Left lobe of liver (tissue), 2 donors: ENCODE results near the gene SAE1. TPM values are rescaled to one million over a fixed set of nuclear protein-coding genes. Genes with fewer than 3 reads are reported as not detected.

Experiments
- ATAC-seq: fragments of 200-7000 bp; cut with Tn5 transposase; one replicate; pipeline ENCODE4 v1.9.1; 2020; ENCODE audit warnings: mild to moderate bottlenecking, moderate library complexity
- DNase-seq: peaks from one replicate; pipeline ENCODE4 v3.0.0-alpha.2; 2020; ENCODE audit warnings: low spot score
- total RNA-seq: library from RNA; stranded (reverse); gene quantifications from one replicate; pipeline ENCODE4 v1.2.1, GENCODE V29; 2021
- donor health status: DM: no; HTN: no; CAD: no; lungs with moderate emphysema.
- donor health status: DM: no; HTN: yes; CAD: no.

The SAE1 gene
- total RNA-seq, 1 donor from 2014 or later = 22.0 TPM

DNA sequence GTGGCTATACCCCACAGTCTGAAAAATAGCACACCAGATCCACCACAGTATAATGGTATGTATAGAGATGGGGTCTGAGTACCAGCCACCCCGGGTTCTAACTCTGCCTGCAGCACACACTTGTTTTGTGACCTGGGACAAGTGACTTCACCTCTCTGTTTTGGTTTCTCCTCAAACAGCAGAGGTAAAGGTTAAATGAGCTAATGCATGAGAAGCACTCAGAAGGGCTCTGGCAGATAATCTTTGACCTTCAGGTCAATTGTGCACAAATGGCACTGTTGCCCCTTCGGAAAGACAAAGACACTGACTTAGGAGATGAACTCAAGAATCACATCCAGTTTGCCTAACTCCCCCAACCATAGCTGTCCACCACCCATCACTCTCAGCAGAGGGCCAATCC is 24.8 kb upstream of the SAE1 start:
- no peak for ATAC-seq

GRCh38 chr19:47106821-47107201 is 23.8 kb upstream of the SAE1 start:
- no peak for DNase-seq
- no peak for ATAC-seq

More for the DNA sequence above, 24.8 kb upstream of the SAE1 start:
- no peak for DNase-seq

DNA sequence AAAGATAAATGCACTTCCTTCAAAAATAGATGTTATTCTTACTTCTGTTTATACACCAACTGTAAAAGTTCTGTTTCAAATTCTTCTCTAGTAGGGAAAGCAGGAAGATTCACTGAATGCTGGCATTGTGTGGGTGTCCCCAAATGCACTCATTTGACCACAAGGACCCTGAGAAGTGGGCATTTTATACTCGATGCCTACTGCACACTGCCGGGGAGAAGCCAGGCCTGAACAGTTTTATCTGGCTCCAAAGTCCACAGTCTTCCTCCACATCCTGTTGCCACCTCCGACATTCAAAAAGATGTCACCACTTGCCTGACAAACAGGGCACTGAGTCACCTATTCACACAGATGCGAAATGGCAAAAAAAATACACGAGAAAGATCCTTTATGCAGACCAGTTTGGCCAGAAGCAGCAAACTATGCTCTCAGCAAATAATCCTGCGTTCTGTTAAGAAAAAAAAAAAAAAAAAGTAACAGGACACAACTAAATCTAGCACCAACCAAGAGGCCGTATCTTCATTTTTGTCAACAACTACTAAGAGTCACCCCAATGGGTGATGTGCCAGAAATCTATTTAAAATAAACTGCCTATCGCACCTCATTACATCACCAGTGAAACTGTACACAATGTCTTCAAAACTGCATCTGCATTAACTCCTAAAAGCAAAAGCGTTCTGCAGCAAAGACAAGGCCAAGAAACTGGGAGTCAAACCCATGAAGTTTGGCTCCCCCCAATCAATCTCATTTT is 23.3 kb upstream of the SAE1 start:
- no peak for DNase-seq
- peak; percentile 30 for ATAC-seq

DNA sequence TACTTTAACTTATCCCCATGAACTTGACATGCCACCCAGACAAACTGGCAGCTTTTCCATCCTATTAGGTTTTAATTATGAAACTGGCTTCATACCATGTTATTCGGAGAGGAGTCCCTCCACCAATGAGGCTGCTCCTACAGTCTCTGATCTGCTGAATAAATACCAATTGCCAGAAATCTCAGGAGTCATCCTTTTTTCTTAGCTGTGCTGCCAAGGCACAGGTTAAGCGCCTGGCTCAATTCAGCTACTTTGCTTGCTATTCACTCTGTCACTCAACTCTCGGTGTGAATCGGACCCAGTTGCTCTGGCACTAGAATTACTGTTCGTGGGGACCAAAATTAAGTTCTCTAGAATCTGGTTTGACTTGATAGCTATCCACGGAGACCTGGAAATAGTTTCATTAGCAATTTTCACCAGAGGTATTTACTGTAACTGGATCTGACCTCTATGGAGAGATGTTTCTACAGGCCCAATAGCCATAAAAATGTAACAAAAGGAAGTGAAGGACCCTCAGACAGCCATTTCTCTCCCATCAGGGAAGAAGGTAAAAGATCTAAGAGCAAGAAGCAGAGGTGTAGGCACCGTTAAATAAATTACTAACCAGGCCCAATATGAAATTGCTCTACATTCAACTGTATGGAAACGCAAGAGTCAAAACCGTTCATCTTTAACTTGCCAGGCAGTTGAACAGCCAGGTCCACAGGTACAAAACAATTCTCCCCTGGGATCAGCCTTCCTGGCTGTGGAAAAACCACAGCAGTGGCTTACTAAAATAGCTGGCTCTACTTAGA is 22.5 kb upstream of the SAE1 start:
- DNase-seq (no peak), ATAC-seq (no peak)

DNA sequence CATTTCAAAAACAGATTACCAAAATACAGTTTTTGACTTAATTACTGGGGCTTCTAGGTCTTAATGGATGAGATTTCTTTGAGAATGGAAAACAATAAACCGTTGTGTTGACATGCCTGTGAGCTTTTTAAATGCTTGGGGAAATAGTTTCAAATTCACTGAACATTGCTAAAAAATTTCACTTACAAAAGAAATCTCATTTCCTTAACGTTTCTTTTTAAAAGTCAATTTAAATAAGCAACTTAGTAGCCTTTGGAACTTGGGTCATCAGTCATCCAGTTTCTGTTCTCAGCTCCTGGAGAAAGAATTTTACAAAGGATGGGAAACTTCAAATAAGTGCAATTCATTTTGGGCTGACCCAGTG is 21.5 kb upstream of the SAE1 start:
- no peak for ATAC-seq

GRCh38 chr19:47109541-47110375 is 20.9 kb upstream of the SAE1 start:
- no peak for ATAC-seq
- no peak for DNase-seq

More for the DNA sequence above, 21.5 kb upstream of the SAE1 start:
- DNase-seq = no peak

DNA sequence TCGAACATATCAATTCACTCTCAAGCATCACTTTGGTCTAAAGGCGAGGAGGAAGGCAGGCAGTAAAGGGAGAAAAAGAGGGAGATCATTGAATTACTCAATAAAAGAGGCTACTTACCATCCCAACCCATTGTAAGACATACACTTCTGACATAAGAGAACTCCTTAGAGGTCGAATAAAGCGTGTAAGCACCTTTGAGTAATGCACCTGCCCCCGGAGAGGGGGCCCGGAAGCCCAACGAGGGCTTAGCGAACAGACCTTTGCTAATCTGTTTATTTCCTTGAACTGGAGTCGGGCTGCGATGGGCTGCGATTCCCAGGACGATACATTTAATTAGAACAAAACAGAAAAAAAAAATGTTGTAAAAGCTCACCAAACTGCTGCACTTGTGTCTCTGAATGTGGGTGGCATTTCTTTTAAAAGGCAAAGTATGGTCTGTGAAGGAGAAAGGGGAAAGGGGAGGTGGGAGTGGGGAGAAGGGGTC is 20.1 kb upstream of the SAE1 start:
- DNase-seq = no peak

DNA sequence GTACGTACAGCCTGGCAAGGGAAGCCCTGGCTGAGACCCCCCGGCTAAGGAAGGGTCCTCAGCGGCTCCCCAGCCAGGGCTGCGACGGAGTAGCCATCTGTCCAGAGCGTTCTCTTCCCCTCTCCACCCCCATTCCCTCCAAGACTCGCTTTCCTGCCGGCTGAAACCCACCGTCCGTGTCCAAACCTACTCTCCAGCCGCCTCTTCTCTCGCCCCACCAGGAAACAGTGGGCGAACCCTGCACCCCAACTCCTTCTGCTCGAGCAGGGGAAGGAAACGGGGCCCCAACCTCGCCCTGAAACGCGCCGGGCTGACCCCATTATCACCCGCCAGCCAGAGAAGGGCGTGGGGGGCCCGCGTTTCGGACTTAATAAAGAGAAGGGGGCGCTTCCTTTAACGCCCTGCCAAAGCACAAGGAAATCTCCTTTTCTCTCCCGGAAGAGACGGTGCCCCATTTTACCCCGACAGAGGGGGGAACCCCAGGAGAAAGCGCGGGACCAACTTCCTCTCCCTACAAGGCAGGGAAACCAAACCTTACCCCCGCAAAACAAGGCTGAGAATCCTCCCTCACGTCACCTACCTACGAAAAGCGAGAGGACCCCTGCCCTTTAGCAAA is 19.5 kb upstream of the SAE1 start:
- no peak for DNase-seq
- no peak for ATAC-seq

More for the DNA sequence above, 20.1 kb upstream of the SAE1 start:
- ATAC-seq = no peak

DNA sequence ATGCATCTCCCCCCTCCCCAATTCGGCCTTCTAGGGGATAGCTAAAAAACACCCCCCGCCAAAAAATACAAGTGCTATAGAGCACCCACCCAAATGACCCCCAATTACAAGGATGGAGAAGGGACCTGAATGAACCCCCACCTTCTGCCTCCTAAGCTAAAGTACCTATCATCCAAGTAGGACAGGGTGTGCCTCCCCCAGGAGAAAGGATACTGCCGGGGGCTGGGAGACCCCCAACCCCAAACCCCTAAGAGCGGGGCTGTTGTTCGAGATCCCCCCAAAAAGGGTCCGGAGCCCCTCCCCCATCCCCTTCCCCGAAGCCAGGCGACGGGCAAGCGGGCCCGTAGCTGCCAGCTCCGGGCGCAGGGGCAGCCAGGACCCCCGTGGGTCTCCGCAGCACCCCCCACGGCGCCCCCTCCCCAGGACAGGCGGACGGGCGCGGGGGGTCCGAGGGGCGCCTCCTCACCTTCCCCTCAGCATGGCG is 18.9 kb upstream of the SAE1 start:
- ATAC-seq (no peak), DNase-seq (no peak)

DNA sequence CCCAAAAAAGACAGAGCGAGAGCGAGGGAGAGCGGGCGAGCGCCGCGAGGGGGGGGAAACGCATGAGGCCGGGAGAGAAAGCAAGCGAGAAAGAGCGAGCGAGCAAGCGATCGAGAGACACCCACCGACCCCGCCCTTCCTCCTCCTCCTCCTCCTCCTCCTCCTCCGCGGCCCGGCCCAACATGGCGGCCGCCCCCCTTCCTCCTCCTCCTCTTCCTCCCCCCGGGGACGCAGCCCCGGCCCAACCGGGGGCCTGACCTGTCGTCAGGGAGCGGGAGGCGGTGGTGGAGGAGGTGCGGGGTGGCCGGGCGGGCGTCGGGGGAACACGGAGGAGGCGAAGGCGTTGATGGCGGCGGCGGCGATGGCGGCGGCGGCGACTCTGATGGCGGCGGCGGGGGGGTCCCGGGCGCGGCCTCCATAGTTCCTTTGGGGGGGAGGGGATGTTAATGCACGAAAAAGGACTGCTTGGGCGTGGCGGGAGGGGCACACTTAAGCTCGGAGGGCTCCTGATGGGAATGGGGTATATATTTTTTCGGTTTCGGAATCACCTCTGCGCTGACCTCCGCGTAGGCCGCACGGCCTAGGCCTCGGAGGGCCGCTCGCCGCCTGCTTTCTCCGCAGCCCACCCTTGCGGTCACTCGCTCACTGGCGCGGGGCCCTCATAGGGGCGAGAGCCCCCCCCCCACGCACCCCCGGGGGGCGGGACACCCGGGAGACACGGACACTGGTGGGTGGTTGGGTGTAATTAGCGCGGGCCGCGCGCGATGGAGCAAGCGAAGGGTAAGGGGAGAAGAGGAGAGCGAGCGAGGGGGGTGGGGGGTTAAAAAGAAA is 18.3 kb upstream of the SAE1 start:
- ATAC-seq (peak; percentile 67), DNase-seq (peak; percentile 84)

DNA sequence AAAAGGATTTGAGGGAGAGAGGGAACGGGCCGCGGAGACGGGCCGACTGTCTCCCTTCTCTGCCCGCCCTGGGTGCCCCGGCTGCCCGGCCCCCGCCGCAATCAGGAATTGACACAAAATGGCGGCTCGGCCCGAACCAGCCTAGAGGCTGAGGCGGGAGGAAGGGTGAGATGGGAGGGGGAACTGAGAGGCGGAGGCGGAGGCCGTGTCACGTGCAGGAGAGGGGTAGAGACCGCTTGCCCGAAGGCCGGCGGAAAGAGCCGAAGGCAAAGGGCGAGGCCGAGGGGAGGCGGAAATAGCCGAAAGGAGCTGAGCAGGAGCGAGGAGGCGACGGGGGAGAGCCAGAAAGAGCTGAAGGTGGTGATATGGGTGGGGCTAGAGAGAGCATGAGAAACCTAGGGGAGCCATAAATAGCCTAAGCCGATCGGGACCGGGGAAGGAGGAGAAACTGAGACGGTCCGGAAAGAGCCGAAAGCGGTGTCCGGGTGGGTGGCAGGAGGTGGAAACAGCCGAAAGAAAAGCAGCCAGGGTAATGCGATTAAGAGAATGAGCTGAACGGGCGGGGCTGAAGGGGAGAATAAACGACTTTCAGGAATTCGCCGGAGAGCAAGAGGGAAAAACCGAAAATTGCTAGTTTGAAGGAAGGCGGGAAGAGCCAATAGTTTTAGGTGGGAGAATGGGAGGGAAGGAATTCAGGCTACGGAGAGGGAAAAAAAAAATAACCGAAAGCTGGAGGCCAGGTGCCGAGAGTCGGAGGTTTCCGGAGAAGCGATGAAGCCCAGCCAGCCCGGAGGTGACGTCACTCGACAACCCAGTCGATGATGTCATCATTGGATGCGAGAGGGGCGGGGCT is 17.4 kb upstream of the SAE1 start, which contains the start of gene ZC3H4:
Gene ZC3H4, minus strand, starts transcription at position 780 of the 853 bp plus-strand sequence. CDS start 1,192 bp downstream, outside the sequence.
- ATAC-seq = peak; percentile 90
- peak; percentile 99 for DNase-seq

DNA sequence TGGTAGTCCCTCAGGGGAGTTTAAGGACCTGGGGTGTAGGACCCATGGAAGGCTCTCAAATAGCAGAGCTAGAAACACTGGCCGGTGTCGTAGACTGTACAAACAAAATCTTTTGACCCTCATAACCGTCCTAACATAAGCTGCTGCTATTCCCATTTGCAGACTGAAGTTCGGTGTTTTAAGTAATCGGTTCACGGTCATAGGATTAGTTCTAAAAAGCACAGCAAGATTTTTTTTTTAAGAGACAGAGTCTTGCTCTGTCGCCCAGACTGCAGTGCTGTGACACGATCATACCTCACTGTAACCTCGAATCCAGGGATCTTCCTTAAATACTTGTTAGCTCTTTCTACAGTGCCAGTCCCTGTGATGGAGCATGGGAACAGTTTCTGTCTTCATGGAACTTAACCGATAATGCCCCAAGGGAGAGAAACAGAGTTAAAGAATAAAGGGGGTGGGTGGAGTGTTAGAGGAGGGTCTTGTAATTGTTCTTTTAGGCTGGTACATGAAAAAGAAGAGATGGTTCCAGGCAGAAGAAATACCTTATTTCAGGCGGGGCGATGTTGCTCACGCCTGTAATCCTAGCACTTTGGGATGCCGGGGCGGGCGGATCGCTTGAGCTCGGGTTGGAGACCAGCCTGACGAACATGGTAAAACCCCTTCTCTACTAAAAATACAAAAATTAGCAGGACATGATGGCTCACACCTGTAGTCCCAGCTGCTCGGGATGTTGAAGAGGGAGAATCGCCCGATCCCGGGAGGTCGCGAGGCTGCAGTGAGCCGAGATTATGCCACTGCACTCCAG is 16.6 kb upstream of the SAE1 start:
- ATAC-seq = no peak

GRCh38 chr19:47120470-47121067 is 10.1 kb upstream of the SAE1 start:
- no peak for DNase-seq
- no peak for ATAC-seq

More for the DNA sequence above, 16.6 kb upstream of the SAE1 start:
- no peak for DNase-seq

GRCh38 chr19:47122359-47123335 is 8.0 kb upstream of the SAE1 start:
- DNase-seq (no peak), ATAC-seq (no peak)

DNA sequence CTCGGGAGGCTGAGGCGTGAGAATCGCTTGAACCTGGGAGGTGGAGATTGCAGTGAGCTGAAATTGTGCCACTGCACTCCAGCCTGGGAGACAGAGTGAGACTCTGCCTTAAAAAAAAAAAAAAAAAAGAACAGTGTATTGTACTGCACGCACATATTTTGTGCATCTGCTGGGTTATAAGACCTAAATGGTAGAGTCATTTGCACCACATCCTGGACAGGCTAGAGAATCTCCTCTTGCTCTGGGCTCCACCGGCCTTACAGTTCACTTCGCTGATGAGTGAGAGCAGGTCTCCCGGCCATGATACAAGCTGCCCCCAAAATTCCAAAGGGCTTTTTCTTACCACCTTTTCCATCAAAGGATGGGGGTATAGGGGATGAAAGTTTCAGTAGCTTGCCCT is 7.2 kb upstream of the SAE1 start:
- ATAC-seq (no peak), DNase-seq (no peak)
